ENCODE measurements around the gene CASP2. TPM values are rescaled to one million over a fixed set of nuclear protein-coding genes. Genes with fewer than 3 reads are reported as not detected.

The CASP2 gene
- total RNA-seq (10 to 100 TPM; 29.6 to 97.7 (median 69.1) TPM), polyA plus RNA-seq (10 to 100 TPM; 14.4 to 24.4 TPM), total RNA-seq (40.1 reads per million, percentile 66 among the genes with 10 or more reads in this experiment)

- peak within 1 kb of the TSS; percentile 92 for H3K4me3 ChIP-seq (ENCODE audit: low read length)
Observed at GRCh38 chr7:143287935-143288826, at the start of gene CASP2. Gene CASP2 (plus strand): TSS chr7:143288351. CDS start chr7:143288456, 105 bp downstream.

GRCh38 chr7:143239813-143240212, 48.3 kb upstream of the CASP2 start:
- CTCF ChIA-PET = interaction anchor here (0.6 to 7.3 kb wide), 33 partner anchors 8 to 404 kb away, joined by 3 to 177 read pairs (median 7); partner anchors contain the start of genes CASP2, EPHA1, GSTK1 and TAS2R40
- DNase-seq = no peak
- Histone ChIP-seq H3K27ac (ENCODE audit: low read depth, low read length) (no peak overlapping the region), H3K27me3 (ENCODE audit: control insufficient read depth in 2 of 2, insufficient read depth in 2 of 2, low read length in 2 of 2) (no peaks in the 10 kb centered on the region), H3K9me3 (ENCODE audit: control insufficient read depth in 2 of 3, low read length in 3 of 3) (peaks cover 0 to 5% (median 4%) of the 10 kb centered on the region in 3 experiments), H3K36me3 (ENCODE audit: control insufficient read depth in 2 of 3, insufficient read depth in 3 of 3, low read length in 3 of 3) (no peaks in the 10 kb centered on the region), H3K4me1 (ENCODE audit: control insufficient read depth in 2 of 2, insufficient read depth in 2 of 2, low read length in 2 of 2) (peaks cover 9 to 10% of the 10 kb centered on the region in 2 donors), H3K4me3 (ENCODE audit: low read length) (no peak overlapping the region)
- Mint-ChIP-seq H3K27me3 (peaks cover 5 to 26% (median 20%) of the 10 kb centered on the region in 5 donors), H3K36me3 (peaks cover 6 to 29% (median 14%) of the 10 kb centered on the region in 5 donors), H3K27ac (no peak overlapping the region), H3K4me3 (no peak overlapping the region), H3K4me1 (peaks cover 12 to 50% (median 25%) of the 10 kb centered on the region in 7 donors), H3K9me3 (peaks cover 0 to 27% (median 18%) of the 10 kb centered on the region in 11 donors)
- intact Hi-C loops (cut with micrococcal nuclease) = loop anchor here (1.0 to 2.0 kb wide), 14 partner anchors 11 to 177 kb away; partner anchors contain the start of genes CASP2 (in 2 of the 2), GSTK1 (in 2 of the 2) and ZYX (in 1 of the 2)
- ATAC-seq = peak; percentile 63
- POLR2A ChIA-PET = interaction anchor here (1.0 to 2.7 kb wide), 12 partner anchors 9 to 177 kb away, joined by 3 to 35 read pairs (median 8); partner anchors contain the start of genes GSTK1 and ZYX

More at GRCh38 chr7:143287935-143288826, at the start of gene CASP2:
- Histone ChIP-seq H3K36me3 (ENCODE audit: control insufficient read depth in 2 of 3, insufficient read depth in 3 of 3, low read length in 3 of 3) (peaks cover 3 to 17% (median 5%) of the 10 kb centered on the region in 3 experiments), H3K9me3 (ENCODE audit: control insufficient read depth in 2 of 3, low read length in 3 of 3) (no peaks in the 10 kb centered on the region), H3K27ac (ENCODE audit: low read depth, low read length) (peak within 1 kb of the TSS; percentile 85), H3K27me3 (ENCODE audit: control insufficient read depth in 2 of 2, insufficient read depth in 2 of 2, low read length in 2 of 2) (no peaks in the 10 kb centered on the region), H3K4me1 (ENCODE audit: control insufficient read depth in 2 of 2, insufficient read depth in 2 of 2, low read length in 2 of 2) (peaks cover 13 to 35% of the 10 kb centered on the region in 2 donors)
- Mint-ChIP-seq H3K9me3 (peaks cover 0 to 4% (median 0%) of the 10 kb centered on the region in 11 donors), H3K27ac (peak within 1 kb of the TSS; percentile 86 to 95 (median 93)), H3K36me3 (peaks cover 4 to 28% (median 13%) of the 10 kb centered on the region in 5 donors), H3K27me3 (no peaks in the 10 kb centered on the region), H3K4me3 (peak within 1 kb of the TSS; percentile 88 to 99 (median 95)), H3K4me1 (peaks cover 41 to 66% (median 59%) of the 10 kb centered on the region in 7 donors)
- CTCF ChIA-PET = interaction anchor here (1.1 to 2.5 kb wide), 4 partner anchors 11 to 48 kb away, joined by 4 to 12 read pairs (median 8); partner anchors contain the start of gene GSTK1
- peak; percentile 97 for ATAC-seq
- intact Hi-C loops (cut with micrococcal nuclease) = loop anchor here (1.0 to 5.0 kb wide), 14 partner anchors 9 to 1550 kb away; partner anchors contain the start of genes GSTK1 (in 2 of the 2), SSBP1 (in 1 of the 2) and ZYX (in 1 of the 2)
- POLR2A ChIA-PET = interaction anchor here (0.6 to 2.6 kb wide), 23 partner anchors 9 to 480 kb away, joined by 3 to 34 read pairs (median 6); partner anchors contain the start of gene GSTK1
- peak; percentile 98 to 99 (median 99) for DNase-seq

DNA sequence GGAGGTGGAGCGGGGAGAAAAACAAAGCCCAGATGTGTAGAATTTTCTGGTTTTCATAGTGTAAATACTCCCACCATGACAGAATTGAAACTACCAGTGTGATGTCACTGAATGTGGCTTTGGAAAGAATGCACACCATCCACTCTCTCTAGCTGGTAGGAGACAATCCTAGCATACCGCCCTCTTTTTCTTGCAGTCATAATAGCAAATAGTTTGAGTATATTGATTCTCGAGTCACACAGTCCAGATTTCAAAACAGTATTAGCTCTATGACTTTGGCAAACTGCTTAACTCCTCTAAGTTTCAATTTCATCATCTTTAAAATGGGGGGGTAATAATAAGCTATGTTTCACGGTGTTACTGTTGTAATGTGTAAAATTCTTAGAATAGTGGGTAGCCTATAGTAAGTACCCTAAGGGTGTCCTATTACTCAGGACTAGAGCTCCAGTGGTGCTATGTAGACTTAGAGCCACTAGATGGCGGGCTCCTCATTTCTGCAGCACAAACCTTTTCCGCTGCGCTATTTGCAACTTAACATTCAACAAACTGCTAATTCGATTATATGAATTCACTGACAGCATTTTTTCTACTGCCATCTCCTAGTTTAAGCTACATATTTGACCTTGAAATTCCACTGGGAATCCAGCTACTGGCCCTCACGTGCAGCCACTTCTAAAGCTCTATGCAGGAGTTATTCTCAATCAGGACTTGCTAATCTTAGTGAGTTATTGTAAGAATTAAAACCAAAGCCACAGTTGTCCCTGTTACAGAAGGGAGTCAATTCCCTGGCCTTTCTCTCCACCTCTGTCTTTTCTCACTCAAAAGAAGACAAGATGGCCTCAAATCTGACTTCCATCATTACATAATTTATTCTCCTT, 47.6 kb upstream of the CASP2 start:
- Mint-ChIP-seq H3K9me3 (peaks cover 0 to 27% (median 18%) of the 10 kb centered on the region in 11 donors), H3K27me3 (peaks cover under 1 to 21% (median 15%) of the 10 kb centered on the region in 5 donors), H3K4me1 (peaks cover 17 to 56% (median 32%) of the 10 kb centered on the region in 7 donors), H3K4me3 (peak overlapping the region in 5 of 10 donors; percentile 6 to 48 (median 30)), H3K36me3 (peaks cover 6 to 34% (median 12%) of the 10 kb centered on the region in 5 donors), H3K27ac (peak overlapping the region in 8 of 9 donors; percentile 1 to 71 (median 34))
- ChIA-PET POLR2A (interaction anchor here (0.7 to 2.7 kb wide), 18 partner anchors 9 to 177 kb away, joined by 3 to 35 read pairs (median 8); partner anchors contain the start of genes CASP2, GSTK1 and ZYX), CTCF (interaction anchor here (0.5 to 7.3 kb wide), 44 partner anchors 8 to 818 kb away, joined by 3 to 177 read pairs (median 6); partner anchors contain the start of genes CASP2, EPHA1, GSTK1 and TAS2R40)
- H3K4me1 ChIP-seq (ENCODE audit: control insufficient read depth in 2 of 2, insufficient read depth in 2 of 2, low read length in 2 of 2) = peaks cover 14 to 17% of the 10 kb centered on the region in 2 donors
- DNase-seq = peak in 8 of 9 donors; percentile 54 to 82 (median 74)
- peaks cover 0 to 5% (median 4%) of the 10 kb centered on the region in 3 experiments for H3K9me3 ChIP-seq (ENCODE audit: control insufficient read depth in 2 of 3, low read length in 3 of 3)
- H3K36me3 ChIP-seq (ENCODE audit: control insufficient read depth in 2 of 3, insufficient read depth in 3 of 3, low read length in 3 of 3) = no peaks in the 10 kb centered on the region
- intact Hi-C loops (cut with micrococcal nuclease) = loop anchor here (1.0 to 2.0 kb wide), 14 partner anchors 11 to 177 kb away; partner anchors contain the start of genes CASP2 (in 2 of the 2), GSTK1 (in 2 of the 2) and ZYX (in 1 of the 2)
- ATAC-seq = peak; percentile 95
- H3K4me3 ChIP-seq (ENCODE audit: low read length) = no peak overlapping the region
- no peak overlapping the region for H3K27ac ChIP-seq (ENCODE audit: low read depth, low read length)
- H3K27me3 ChIP-seq (ENCODE audit: control insufficient read depth in 2 of 2, insufficient read depth in 2 of 2, low read length in 2 of 2) = no peaks in the 10 kb centered on the region

- H3K4me3 ChIP-seq (ENCODE audit: low read length) = no peak overlapping the region
- ATAC-seq (no peak), DNase-seq (no peak)
- Mint-ChIP-seq H3K27ac (peak overlapping the region in 1 of 9 donors; percentile 25), H3K27me3 (peaks cover 0 to 5% (median 0%) of the 10 kb centered on the region in 5 donors), H3K4me1 (peaks cover 29 to 73% (median 50%) of the 10 kb centered on the region in 7 donors), H3K36me3 (peaks cover 0 to 32% (median 4%) of the 10 kb centered on the region in 5 donors), H3K9me3 (peaks cover 0 to 16% (median 4%) of the 10 kb centered on the region in 11 donors), H3K4me3 (no peak overlapping the region)
- ChIA-PET POLR2A (interaction anchor here (0.8 to 2.1 kb wide), 2 partner anchors 45 to 166 kb away, joined by 3 to 18 read pairs; partner anchors contain the start of gene CASP2), CTCF (interaction anchor here (1.6 to 7.3 kb wide), 3 partner anchors 18 to 57 kb away, joined by 3 to 177 read pairs (median 72); partner anchors contain the start of gene GSTK1)
- H3K27ac ChIP-seq (ENCODE audit: low read depth, low read length) = no peak overlapping the region
- no peaks in the 10 kb centered on the region for H3K36me3 ChIP-seq (ENCODE audit: control insufficient read depth in 2 of 3, insufficient read depth in 3 of 3, low read length in 3 of 3)
- H3K27me3 ChIP-seq (ENCODE audit: control insufficient read depth in 2 of 2, insufficient read depth in 2 of 2, low read length in 2 of 2) = no peaks in the 10 kb centered on the region
- peaks cover 24 to 26% of the 10 kb centered on the region in 2 donors for H3K4me1 ChIP-seq (ENCODE audit: control insufficient read depth in 2 of 2, insufficient read depth in 2 of 2, low read length in 2 of 2)
- no peaks in the 10 kb centered on the region for H3K9me3 ChIP-seq (ENCODE audit: control insufficient read depth in 2 of 3, low read length in 3 of 3)
- intact Hi-C loops (cut with micrococcal nuclease) = no loop called here
Observed at GRCh38 chr7:143242306-143242705, 45.8 kb upstream of the CASP2 start.

GRCh38 chr7:143243111-143243510, 45.0 kb upstream of the CASP2 start:
- peaks cover 29 to 76% (median 58%) of the 10 kb centered on the region in 7 donors for H3K4me1 Mint-ChIP-seq
- Histone ChIP-seq H3K9me3 (ENCODE audit: control insufficient read depth in 2 of 3, low read length in 3 of 3) (no peaks in the 10 kb centered on the region), H3K4me3 (ENCODE audit: low read length) (no peak overlapping the region), H3K4me1 (ENCODE audit: control insufficient read depth in 2 of 2, insufficient read depth in 2 of 2, low read length in 2 of 2) (peaks cover 24 to 26% of the 10 kb centered on the region in 2 donors), H3K27ac (ENCODE audit: low read depth, low read length) (no peak overlapping the region), H3K36me3 (ENCODE audit: control insufficient read depth in 2 of 3, insufficient read depth in 3 of 3, low read length in 3 of 3) (no peaks in the 10 kb centered on the region), H3K27me3 (ENCODE audit: control insufficient read depth in 2 of 2, insufficient read depth in 2 of 2, low read length in 2 of 2) (no peaks in the 10 kb centered on the region)
- DNase-seq (no peak), ATAC-seq (no peak)
- peaks cover 0 to 11% (median 4%) of the 10 kb centered on the region in 11 donors for H3K9me3 Mint-ChIP-seq
- no peak overlapping the region for H3K4me3 Mint-ChIP-seq
- H3K36me3 Mint-ChIP-seq = peaks cover 0 to 32% (median 4%) of the 10 kb centered on the region in 5 donors
- H3K27ac Mint-ChIP-seq = peak overlapping the region in 1 of 9 donors; percentile 38
- H3K27me3 Mint-ChIP-seq = peaks cover 0 to 4% (median 0%) of the 10 kb centered on the region in 5 donors
- ChIA-PET CTCF (interaction anchor here (0.6 to 7.3 kb wide), 7 partner anchors 12 to 175 kb away, joined by 3 to 177 read pairs (median 4); no protein-coding TSS in a partner anchor), POLR2A (interaction anchor here (0.8 to 1.9 kb wide), 5 partner anchors 12 to 165 kb away, joined by 3 to 10 read pairs (median 5); partner anchors contain the start of gene GSTK1)
- intact Hi-C loops (cut with micrococcal nuclease) = no loop called here

Data from naive thymus-derived CD4-positive, alpha-beta T cell (primary cell).